ENCODE measurements around the gene SGSM2.

Gene SGSM2

GRCh38 chr17:2388020-2388682, 50.9 kb downstream of the SGSM2 start:
- TF ChIP-seq CTCF (IDR thresholded peaks at IDR 0.05; ENCODE audit: low read depth, low read length, missing control alignments) = no peak

GRCh38 chr17:2388683-2389055, 51.4 kb downstream of the SGSM2 start:
- no peak for DNase-seq (ENCODE audit: extremely low read depth, low read depth)
- no peak overlapping the region for H3K4me3 ChIP-seq (replicated peaks; ENCODE audit: low read depth, low read length)
- TF ChIP-seq CTCF (IDR thresholded peaks at IDR 0.05; ENCODE audit: low read depth, low read length, missing control alignments) = no peak

More at GRCh38 chr17:2388020-2388682, 50.9 kb downstream of the SGSM2 start:
- DNase-seq (ENCODE audit: extremely low read depth, low read depth) = no peak
- H3K4me3 ChIP-seq (replicated peaks; ENCODE audit: low read depth, low read length) = no peak overlapping the region

- no peak for DNase-seq (ENCODE audit: extremely low read depth, low read depth)
- no peak overlapping the region for H3K4me3 ChIP-seq (replicated peaks; ENCODE audit: low read depth, low read length)
Measured at GRCh38 chr17:2390199-2390836, 53.0 kb downstream of the SGSM2 start.

GRCh38 chr17:2391597-2392251, 54.4 kb downstream of the SGSM2 start:
- no peak for TF ChIP-seq CTCF (IDR thresholded peaks at IDR 0.05; ENCODE audit: low read depth, low read length, missing control alignments)
- DNase-seq (ENCODE audit: extremely low read depth, low read depth) = no peak
- peak overlapping the region; percentile 52 for H3K4me3 ChIP-seq (replicated peaks; ENCODE audit: low read depth, low read length)

More at GRCh38 chr17:2390199-2390836, 53.0 kb downstream of the SGSM2 start:
- no peak for TF ChIP-seq CTCF (IDR thresholded peaks at IDR 0.05; ENCODE audit: low read depth, low read length, missing control alignments)

- no peak for TF ChIP-seq CTCF (IDR thresholded peaks at IDR 0.05; ENCODE audit: low read depth, low read length, missing control alignments)
- DNase-seq (ENCODE audit: extremely low read depth, low read depth) = peak; percentile 81
- peak overlapping the region; percentile 52 for H3K4me3 ChIP-seq (replicated peaks; ENCODE audit: low read depth, low read length)
Measured at GRCh38 chr17:2392252-2393173, 55.2 kb downstream of the SGSM2 start.

- H3K4me3 ChIP-seq (replicated peaks; ENCODE audit: low read depth, low read length) = peak overlapping the region; percentile 51
- DNase-seq (ENCODE audit: extremely low read depth, low read depth) = no peak
- TF ChIP-seq CTCF (IDR thresholded peaks at IDR 0.05; ENCODE audit: low read depth, low read length, missing control alignments) = no peak
Measured at GRCh38 chr17:2393174-2393953, 56.1 kb downstream of the SGSM2 start.
